ENCODE results near the gene LMNTD2. TPM values are rescaled to one million over a fixed set of nuclear protein-coding genes. Genes with fewer than 3 reads are reported as not detected.

The LMNTD2 gene
- polyA plus RNA-seq, 2 of the 4 experiments (the other 2 are of a cell fraction) = 2.2 to 3.5 TPM

GRCh38 chr11:545171-545570, 15.4 kb downstream of the LMNTD2 start:
- DNase-seq (ENCODE audit: low read depth in 1 of 2, low spot score in 1 of 2) = no peak
- CTCF ChIA-PET = interaction anchor here (1.2 to 5.3 kb wide), 4 partner anchors 9 to 27 kb away, joined by 4 to 26 read pairs (median 6); no protein-coding TSS in a partner anchor
- 88% methylated on average over 5 of the region's 11 CpGs for WGBS (ENCODE audit: missing lambda C conversion rate)

GRCh38 chr11:544817-545166, 15.7 kb downstream of the LMNTD2 start:
- TF ChIP-seq POLR2A (IDR thresholded peaks at IDR 0.05; ENCODE audit: low read length) = no peak
- TF ChIP-seq FOSL2 (IDR thresholded peaks at IDR 0.05) = no peak
- TF ChIP-seq FOSL2 (CRISPR knock-in tag; IDR thresholded peaks at IDR 0.05) = no peak
- no peak for TF ChIP-seq CBX8 (IDR thresholded peaks at IDR 0.05)
- TF ChIP-seq EHF (CRISPR knock-in tag; IDR thresholded peaks at IDR 0.05) = no peak
- no peak for TF ChIP-seq GATA3 (IDR thresholded peaks at IDR 0.05; ENCODE audit: borderline replicate concordance)
- no peak for TF ChIP-seq PHF8 (IDR thresholded peaks at IDR 0.05; ENCODE audit: borderline replicate concordance, low read depth)
- no peak for TF ChIP-seq ELK1 (IDR thresholded peaks at IDR 0.05; ENCODE audit: low read depth, low read length)
- TF ChIP-seq EHMT2 (IDR thresholded peaks at IDR 0.05; ENCODE audit: low read depth) = no peak
- TF ChIP-seq EP300 (IDR thresholded peaks at IDR 0.05) = no peak
- TF ChIP-seq USF2 (IDR thresholded peaks at IDR 0.05) = no peak
- TF ChIP-seq CHD2 (IDR thresholded peaks at IDR 0.05; ENCODE audit: low read length, partially characterized antibody) = no peak
- no peak for TF ChIP-seq ATOH8 (CRISPR knock-in tag; IDR thresholded peaks at IDR 0.05; ENCODE audit: low read depth)
- TF ChIP-seq ZNF302 (CRISPR knock-in tag; IDR thresholded peaks at IDR 0.05) = no peak
- TF ChIP-seq HDAC2 (IDR thresholded peaks at IDR 0.05) = no peak
- no peak for TF ChIP-seq BHLHE40 (IDR thresholded peaks at IDR 0.05; ENCODE audit: low read depth, low read length)
- no peak for TF ChIP-seq ZSCAN20 (CRISPR knock-in tag; IDR thresholded peaks at IDR 0.05)
- Histone ChIP-seq H3K9me3 (no peaks in the 10 kb centered on the region), H3K4me3 (no peak overlapping the region), H3K4me1 (no peaks in the 10 kb centered on the region), H3K4me2 (no peak overlapping the region), H3K27ac (no peak overlapping the region)
- WGBS (ENCODE audit: missing lambda C conversion rate) = 31% methylated on average over 3 of the region's 5 CpGs
- ATAC-seq (no peak), DNase-seq (ENCODE audit: low read depth in 1 of 2, low spot score in 1 of 2) (no peak), FAIRE-seq (no peak)
- POLR2A ChIA-PET = interaction anchor here (1.1 kb wide), 1 partner anchor 9 kb away, joined by 4 read pairs; the partner anchor contains the start of gene HRAS
- CTCF ChIA-PET = interaction anchor here (1.2 to 5.3 kb wide), 4 partner anchors 9 to 27 kb away, joined by 4 to 26 read pairs (median 6); no protein-coding TSS in a partner anchor

More at GRCh38 chr11:545171-545570, 15.4 kb downstream of the LMNTD2 start:
- TF ChIP-seq HOXB13 (CRISPR knock-in tag; IDR thresholded peaks at IDR 0.05; ENCODE audit: low read depth) (no peak), ZC3H11A (IDR thresholded peaks at IDR 0.05) (no peak), FOXS1 (CRISPR knock-in tag; IDR thresholded peaks at IDR 0.05) (no peak), CEBPB (IDR thresholded peaks at IDR 0.05) (no peak), NPAS2 (CRISPR knock-in tag; IDR thresholded peaks at IDR 0.05; ENCODE audit: borderline replicate concordance) (no peak), CBX2 (IDR thresholded peaks at IDR 0.05; ENCODE audit: borderline replicate concordance, low read depth) (no peak)
- H3K4me2 ChIP-seq = no peak overlapping the region
- H3K4me3 ChIP-seq = no peak overlapping the region
- no peaks in the 10 kb centered on the region for H3K4me1 ChIP-seq
- no peaks in the 10 kb centered on the region for H3K9me3 ChIP-seq
- no peak overlapping the region for H3K27ac ChIP-seq
- POLR2A ChIA-PET = interaction anchor here (1.1 kb wide), 1 partner anchor 9 kb away, joined by 4 read pairs; the partner anchor contains the start of gene HRAS
- no peak for FAIRE-seq
- ATAC-seq = no peak

- ChIA-PET CTCF (interaction anchor here (3.1 kb wide), 1 partner anchor 13 kb away, joined by 21 read pairs; no protein-coding TSS in a partner anchor), POLR2A (no interaction called here)
- Histone ChIP-seq H3K4me2 (no peak overlapping the region), H3K4me3 (no peak overlapping the region), H3K9me3 (no peaks in the 10 kb centered on the region), H3K4me1 (no peaks in the 10 kb centered on the region), H3K27ac (no peak overlapping the region)
- DNase-seq (ENCODE audit: low read depth in 1 of 2, low spot score in 1 of 2) (no peak), ATAC-seq (no peak), FAIRE-seq (no peak)
- WGBS (ENCODE audit: missing lambda C conversion rate) = 81% methylated on average over 19 of the region's 20 CpGs
- TF ChIP-seq TP53 (CRISPR knock-in tag; IDR thresholded peaks at IDR 0.05) (no peak), PBX3 (IDR thresholded peaks at IDR 0.05) (no peak), ELK1 (IDR thresholded peaks at IDR 0.05; ENCODE audit: low read depth, low read length) (no peak), CTCF (IDR thresholded peaks at IDR 0.05) (no peak), FOSB (CRISPR knock-in tag; IDR thresholded peaks at IDR 0.05) (no peak), ZC3H11A (IDR thresholded peaks at IDR 0.05) (no peak), KDM5A (IDR thresholded peaks at IDR 0.05) (no peak), CEBPB (IDR thresholded peaks at IDR 0.05) (no peak), RARB (CRISPR knock-in tag; IDR thresholded peaks at IDR 0.05) (no peak), MAFK (IDR thresholded peaks at IDR 0.05; ENCODE audit: partially characterized antibody) (no peak)
Observed at GRCh38 chr11:541433-541885, 19.1 kb downstream of the LMNTD2 start.
